ENCODE data around the gene VGLL4.

DNA sequence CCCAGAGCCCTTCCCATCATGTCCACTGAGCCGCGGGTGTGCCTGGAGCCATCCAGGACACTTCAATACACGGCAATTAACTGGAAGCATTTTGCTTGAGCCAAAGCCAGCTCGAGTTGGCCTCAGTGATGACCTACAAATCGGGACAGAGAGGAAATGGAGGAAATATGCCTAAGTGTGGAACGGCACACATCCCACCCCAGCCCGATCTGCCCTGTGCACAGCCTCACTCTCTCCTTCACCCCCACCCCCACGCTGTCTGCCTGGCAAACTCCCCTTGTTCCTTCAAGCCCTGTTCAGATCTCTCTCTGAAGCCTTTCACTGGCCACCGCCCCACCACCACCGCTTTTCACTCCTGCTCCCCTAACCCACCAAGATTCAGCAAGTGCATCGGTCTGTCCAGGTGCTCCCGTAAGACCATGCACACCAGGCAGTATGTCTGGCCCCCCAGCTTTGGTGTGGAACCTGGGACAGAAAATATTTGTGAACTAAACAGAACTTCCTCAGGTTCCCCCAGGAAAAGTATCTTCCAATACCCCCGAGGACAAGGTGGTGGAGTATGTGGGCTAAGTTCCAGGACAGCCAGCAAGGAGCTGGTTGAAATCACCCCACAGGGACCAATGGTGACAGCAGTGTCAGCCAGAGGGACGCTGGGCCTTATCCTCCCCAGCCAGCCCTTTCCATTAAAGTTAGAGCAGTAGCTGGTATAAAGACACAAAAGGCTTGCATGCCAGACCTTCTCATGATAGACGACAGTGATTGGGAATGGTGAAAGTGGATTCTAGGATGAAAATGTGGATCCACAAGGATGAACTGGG is 83.7 kb downstream of the VGLL4 start:
- TF ChIP-seq, protein P1, sequence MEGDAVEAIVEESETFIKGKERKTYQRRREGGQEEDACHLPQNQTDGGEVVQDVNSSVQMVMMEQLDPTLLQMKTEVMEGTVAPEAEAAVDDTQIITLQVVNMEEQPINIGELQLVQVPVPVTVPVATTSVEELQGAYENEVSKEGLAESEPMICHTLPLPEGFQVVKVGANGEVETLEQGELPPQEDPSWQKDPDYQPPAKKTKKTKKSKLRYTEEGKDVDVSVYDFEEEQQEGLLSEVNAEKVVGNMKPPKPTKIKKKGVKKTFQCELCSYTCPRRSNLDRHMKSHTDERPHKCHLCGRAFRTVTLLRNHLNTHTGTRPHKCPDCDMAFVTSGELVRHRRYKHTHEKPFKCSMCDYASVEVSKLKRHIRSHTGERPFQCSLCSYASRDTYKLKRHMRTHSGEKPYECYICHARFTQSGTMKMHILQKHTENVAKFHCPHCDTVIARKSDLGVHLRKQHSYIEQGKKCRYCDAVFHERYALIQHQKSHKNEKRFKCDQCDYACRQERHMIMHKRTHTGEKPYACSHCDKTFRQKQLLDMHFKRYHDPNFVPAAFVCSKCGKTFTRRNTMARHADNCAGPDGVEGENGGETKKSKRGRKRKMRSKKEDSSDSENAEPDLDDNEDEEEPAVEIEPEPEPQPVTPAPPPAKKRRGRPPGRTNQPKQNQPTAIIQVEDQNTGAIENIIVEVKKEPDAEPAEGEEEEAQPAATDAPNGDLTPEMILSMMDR (IDR thresholded peaks at IDR 0.05), result no peak
- TF ChIP-seq EP300 (IDR thresholded peaks at IDR 0.05) (no peak), POLR2AphosphoS5 (IDR thresholded peaks at IDR 0.05) (no peak)

Data from gastroesophageal sphincter (tissue), 3 donors.